ENCODE measurements around the gene KCNC4.

Gene KCNC4

GRCh38 chr1:110218739-110219138 lies 8.6 kb downstream of the KCNC4 start:
- H3K27ac ChIP-seq: no peak overlapping the region
- no peak for TF ChIP-seq CTCF (IDR thresholded peaks at IDR 0.05)
- peaks cover 5 to 59% (median 20%) of the 10 kb centered on the region in 3 donors for H3K36me3 ChIP-seq
- no peak overlapping the region for H3K4me3 ChIP-seq
- intact Hi-C loops (cut with DNase I; ENCODE audit: low total_unique reads): no loop called here
- H3K4me1 ChIP-seq: peaks cover 0 to 39% (median 15%) of the 10 kb centered on the region in 4 donors
- no peaks in the 10 kb centered on the region for H3K9me3 ChIP-seq
- H3K27me3 ChIP-seq: no peaks in the 10 kb centered on the region
- no peak for DNase-seq

- Histone ChIP-seq H3K4me3 (no peak overlapping the region), H3K27ac (no peak overlapping the region), H3K9me3 (no peaks in the 10 kb centered on the region), H3K36me3 (peaks cover 7 to 71% (median 27%) of the 10 kb centered on the region in 3 donors), H3K4me1 (peaks cover 0 to 23% (median 1%) of the 10 kb centered on the region in 4 donors), H3K27me3 (no peaks in the 10 kb centered on the region)
- no peak for TF ChIP-seq CTCF (IDR thresholded peaks at IDR 0.05)
- intact Hi-C loops (cut with DNase I; ENCODE audit: low total_unique reads): no loop called here
- no peak for DNase-seq
These were observed 10.2 kb downstream of the KCNC4 start for GRCh38 chr1:110220324-110220723.

- Histone ChIP-seq H3K9me3 (no peaks in the 10 kb centered on the region), H3K27ac (no peak overlapping the region), H3K4me3 (no peak overlapping the region), H3K36me3 (peaks cover 7 to 79% (median 35%) of the 10 kb centered on the region in 3 donors), H3K4me1 (peaks cover 0 to 15% (median 0%) of the 10 kb centered on the region in 4 donors), H3K27me3 (no peaks in the 10 kb centered on the region)
- intact Hi-C loops (cut with DNase I; ENCODE audit: low total_unique reads): no loop called here
- DNase-seq: no peak
- no peak for TF ChIP-seq CTCF (IDR thresholded peaks at IDR 0.05)
These were observed 11.0 kb downstream of the KCNC4 start for GRCh38 chr1:110221119-110221518.

- no peak overlapping the region for H3K27ac ChIP-seq
- DNase-seq: no peak
- peaks cover 0 to 2% (median 0%) of the 10 kb centered on the region in 4 donors for H3K4me1 ChIP-seq
- H3K4me3 ChIP-seq: no peak overlapping the region
- no peaks in the 10 kb centered on the region for H3K27me3 ChIP-seq
- TF ChIP-seq CTCF (IDR thresholded peaks at IDR 0.05): no peak
- H3K9me3 ChIP-seq: no peaks in the 10 kb centered on the region
- H3K36me3 ChIP-seq: peaks cover 12 to 87% (median 53%) of the 10 kb centered on the region in 3 donors
- intact Hi-C loops (cut with DNase I; ENCODE audit: low total_unique reads): no loop called here
These were observed 13.0 kb downstream of the KCNC4 start for GRCh38 chr1:110223127-110223526.

- Histone ChIP-seq H3K4me1 (peaks cover 0 to 4% (median 0%) of the 10 kb centered on the region in 4 donors), H3K36me3 (peaks cover 15 to 91% (median 57%) of the 10 kb centered on the region in 3 donors), H3K27me3 (no peaks in the 10 kb centered on the region), H3K9me3 (no peaks in the 10 kb centered on the region), H3K4me3 (no peak overlapping the region), H3K27ac (no peak overlapping the region)
- no peak for TF ChIP-seq CTCF (IDR thresholded peaks at IDR 0.05)
- intact Hi-C loops (cut with DNase I; ENCODE audit: low total_unique reads): no loop called here
- DNase-seq: no peak
These were observed 13.5 kb downstream of the KCNC4 start for GRCh38 chr1:110223581-110223980.
